GM21717 (cell line): ENCODE results near the gene GMDS.

Experiments
- ATAC-seq: cut with Tn5 transposase; IDR thresholded peaks from one replicate; pipeline ENCODE4 v1.9.1; 2021; ENCODE audit warnings: mild to moderate bottlenecking, moderate library complexity; ENCODE audit not compliant: unreplicated experiment

Gene GMDS

DNA sequence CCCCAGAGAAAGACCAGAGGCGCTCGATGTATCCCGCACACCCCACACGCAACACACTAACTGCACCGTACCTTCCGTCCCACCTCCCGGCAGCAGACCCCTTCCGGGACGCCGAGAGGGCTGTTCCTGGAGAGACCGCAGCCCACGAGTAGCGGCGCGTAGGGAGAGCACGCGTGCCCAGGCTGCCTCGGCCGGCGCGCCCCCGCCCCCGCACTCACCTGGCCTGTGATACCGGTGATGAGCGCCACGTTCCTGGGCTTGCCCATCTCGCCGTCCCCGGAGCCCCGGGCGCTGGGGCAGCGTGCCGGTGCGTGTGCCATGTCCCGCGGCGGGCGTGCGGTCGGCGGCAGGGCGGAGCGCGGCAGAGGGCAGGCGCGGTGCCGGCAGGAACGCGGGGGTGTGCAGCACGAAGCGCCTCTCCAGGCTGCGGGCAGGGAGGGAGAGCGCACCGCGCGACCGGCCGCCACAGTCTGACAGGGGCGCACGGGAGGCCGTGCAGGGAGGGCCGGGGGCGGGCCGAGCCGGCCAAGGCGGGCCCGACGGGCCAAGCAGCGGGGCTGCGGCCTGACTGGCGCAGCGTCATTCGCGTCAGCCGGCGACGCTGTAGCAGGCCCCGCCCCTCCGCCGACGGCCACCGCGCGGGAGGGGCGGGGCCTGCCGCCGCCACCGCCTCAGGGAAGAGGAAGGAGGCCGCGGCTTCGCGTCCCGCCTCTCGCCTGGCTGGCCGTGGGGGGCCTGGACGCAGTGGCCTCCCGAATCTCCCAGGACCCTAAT lies at the start of gene GMDS:
GMDS (minus strand) TSS at position 503 of the 774 bp plus-strand sequence.
- peak; percentile 85 for ATAC-seq

DNA sequence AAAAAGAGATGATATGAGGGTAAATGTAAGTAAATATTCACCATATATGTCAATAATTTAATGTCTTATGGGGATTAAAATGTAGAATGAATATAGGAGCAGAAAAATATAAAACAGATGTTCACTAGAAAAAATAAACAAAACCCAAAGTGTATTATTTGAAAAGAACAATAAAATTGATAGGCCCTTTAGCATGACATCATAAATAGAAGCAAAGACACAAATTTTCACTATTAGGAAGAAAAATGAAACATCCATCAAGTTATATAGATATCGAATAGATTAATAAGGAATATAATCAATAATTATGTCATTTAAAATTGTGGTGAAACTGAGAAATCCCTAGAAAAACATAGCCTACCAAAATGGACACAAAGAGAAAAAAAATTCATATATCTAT lies 40.1 kb upstream of the GMDS start:
- no peak for ATAC-seq

DNA sequence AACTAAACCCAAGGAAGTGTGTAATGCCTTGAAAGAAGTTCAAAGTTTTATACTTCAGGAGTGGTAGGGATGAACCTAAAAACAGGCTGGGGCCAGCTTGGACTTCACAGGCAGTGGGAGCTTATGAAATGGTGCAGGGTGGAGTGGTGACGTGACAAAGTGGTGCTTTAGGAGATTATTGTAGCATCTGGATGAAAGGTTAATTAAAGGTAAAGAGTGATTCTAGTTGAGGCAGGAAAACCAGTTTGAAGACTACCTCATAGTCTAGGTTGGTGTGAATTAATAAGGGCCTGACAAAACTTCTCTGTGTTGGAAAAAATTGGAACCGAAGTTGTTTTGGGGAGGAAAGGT lies 30.5 kb upstream of the GMDS start:
- no peak for ATAC-seq

DNA sequence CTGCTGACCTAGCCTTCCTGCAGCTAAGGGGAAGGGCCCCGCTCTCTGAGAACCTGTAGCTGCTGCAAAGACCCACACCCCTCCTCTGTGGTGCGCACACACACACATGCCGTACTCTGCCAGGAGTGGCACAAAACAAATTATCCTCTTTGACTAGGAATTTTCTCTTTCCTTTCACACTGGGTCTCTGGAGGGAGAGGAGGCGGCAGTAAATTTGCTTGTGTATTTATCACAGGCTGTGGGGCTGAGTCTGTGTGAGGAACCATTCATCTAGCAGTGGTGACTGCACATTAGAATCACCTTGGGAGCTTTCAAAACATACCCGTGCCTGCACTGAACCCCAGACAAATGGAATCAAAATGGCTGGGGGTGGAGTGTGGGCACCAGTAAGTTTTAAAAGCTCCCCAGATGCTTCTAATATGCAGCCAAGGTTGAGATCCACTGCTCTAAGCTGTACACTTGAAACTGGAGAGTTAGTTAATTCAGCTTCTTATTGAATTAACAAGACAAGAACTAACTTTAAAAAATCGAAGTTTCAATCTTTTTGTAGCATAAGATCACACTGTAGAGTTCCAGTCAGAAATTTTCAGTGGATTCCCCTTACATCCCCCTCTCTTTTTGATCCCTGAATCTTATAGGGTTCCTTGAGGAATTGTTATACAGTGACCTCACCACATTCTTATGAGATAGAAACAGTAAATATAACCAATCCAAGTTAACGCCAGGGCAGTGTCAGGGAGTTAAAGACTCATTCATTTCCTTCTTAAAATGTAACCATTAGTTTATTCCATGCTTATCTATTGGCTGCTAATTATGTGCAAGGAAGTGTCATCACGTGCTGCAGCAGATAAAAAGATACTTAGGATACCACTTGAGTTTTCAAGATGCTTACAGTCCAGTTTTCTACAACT lies 29.8 kb upstream of the GMDS start:
- ATAC-seq: no peak

DNA sequence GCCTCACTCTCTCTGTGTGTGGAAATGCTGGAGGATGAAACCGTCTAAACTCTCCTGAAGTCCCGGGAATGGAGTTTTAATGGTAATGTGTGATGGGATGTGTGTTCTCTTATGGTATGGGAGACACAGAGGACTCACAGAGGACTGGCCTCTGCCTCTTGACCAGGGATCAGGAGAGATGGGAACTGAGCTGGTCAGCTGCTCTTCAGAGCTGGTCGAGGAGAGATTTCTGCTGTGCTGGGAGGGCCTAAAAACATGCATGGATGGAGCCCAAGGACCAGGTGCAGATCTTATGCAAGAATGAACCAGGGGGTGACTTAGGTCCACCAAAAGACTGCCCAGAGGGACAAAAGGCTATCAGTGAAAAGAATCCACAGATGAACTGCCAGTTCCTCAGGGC lies 27.3 kb upstream of the GMDS start:
- no peak for ATAC-seq

DNA sequence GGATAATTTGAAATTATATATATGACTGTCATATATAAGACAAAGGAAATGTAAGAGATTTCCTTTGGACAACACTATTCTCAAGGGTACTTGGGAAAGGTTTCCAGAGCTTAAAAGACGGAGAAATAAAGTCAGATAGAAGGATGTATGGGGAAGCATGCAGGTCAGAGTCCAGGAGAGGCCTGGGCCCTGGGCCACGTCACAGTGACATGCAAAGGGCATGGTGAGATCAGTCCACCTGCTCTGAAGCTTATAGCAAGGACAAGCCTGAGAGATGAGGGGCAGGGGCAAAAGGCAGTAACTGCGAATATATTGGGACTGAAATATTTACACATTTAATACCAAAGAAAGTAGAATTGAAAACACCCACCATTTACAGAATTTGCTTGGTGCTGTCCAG lies 24.6 kb upstream of the GMDS start:
- no peak for ATAC-seq

DNA sequence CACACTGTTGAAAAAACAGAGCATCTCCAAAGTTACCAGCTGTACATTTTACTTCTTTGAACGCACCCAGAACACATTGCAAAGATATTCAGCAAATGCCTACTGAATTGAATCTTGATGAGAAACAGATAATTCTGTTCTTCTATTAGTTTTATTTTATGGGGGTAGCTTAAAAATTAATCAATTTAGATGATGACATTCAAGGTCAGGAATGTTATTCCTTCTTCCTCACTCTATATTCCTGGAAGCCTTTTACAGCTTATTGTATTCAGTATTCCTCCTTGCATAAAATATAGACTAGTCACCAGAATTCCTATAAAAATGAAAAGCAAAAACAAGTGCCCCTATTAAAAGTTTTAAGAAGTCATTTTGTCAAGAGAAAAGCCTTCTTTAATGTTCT lies 21.4 kb upstream of the GMDS start:
- ATAC-seq: no peak

DNA sequence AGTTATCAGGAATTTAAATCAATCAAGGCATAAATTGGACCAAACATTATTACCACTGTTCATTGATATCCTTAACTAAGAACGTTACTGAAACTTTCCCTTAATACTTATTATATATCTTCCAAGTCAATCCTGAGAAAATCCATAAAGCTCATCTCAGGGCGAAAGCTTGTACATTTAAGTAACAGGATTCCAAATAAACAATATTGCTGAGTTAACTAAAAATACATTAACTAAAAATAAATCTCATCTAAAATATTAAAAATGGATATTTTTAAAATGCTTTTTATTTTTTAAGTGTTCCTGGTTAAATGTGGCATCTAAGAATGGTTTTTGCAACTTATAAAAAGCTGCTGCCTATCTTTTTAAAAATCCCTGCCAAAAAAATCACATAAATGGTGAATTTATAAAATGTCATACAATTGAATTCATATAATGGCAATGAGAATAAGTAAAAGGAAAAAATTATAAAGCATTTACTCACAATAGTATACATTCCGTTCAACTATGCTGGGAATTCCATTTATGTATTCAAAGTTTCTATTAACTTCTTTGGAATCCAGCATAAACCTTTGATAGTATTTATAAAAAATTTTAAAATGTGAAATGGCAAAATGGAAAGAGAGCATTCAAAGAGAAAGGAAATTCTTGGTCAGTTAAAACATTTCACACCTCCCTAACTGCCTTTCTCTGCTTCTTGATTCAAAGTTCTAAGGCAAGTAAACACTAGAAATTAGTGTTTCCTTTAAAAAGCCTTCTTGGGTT lies 20.8 kb upstream of the GMDS start:
- no peak for ATAC-seq

DNA sequence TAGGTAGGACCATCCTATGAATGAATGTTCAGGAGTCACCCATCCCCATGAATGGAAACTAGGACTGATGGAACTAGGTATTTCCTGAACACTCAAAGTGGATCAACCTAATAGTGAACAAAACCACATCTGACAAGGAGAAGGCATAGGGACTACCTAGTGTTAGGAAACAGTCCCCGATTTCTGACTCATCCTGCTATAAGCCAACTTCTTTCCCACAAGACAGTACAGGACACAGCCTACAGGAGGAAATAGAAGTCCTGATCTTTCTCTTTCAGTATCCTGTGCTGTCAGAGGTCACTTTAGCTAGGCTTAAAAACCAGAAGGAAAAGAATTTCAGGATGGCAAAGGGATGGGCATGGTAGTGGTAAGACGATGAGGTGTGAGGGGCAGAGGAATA lies 19.5 kb upstream of the GMDS start:
- ATAC-seq: no peak

DNA sequence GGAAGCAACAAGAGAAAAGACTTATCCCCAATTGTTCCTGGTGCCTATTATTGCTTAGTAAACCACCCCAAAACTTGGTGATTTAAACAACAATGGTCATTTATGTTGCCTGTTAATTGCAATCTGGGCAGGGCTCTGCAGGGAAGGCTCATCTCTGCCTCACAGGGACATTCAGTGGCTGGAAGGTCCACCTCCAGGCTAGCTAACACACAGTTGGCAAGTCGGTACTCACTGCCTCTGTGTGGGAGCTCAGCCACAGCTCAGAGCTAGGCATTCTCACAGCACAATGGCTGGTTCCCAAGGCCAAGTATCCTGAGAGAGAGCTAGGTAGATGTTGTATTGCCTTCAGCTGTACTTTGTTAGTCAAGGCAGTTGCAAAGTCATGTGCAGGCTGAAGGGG lies 18.5 kb upstream of the GMDS start:
- ATAC-seq: no peak

DNA sequence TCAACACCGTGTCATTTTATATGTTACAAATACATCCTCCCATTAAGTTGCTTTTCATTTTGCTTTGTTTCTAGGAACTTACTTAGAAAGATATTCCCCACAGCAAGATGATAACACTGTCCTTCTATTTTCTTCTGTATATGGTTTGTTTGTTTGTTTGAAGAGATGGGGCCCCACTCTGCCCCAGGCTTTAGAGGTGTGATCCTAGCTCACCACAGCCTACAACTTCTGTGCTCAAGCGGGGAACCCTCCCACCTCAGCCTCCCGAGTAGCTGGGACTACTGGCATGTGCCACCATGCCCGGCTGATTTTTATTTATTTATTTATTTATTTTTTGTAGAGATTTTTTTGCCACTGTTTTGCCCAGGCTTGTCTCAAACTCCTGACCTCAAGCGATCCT lies 14.2 kb upstream of the GMDS start:
- no peak for ATAC-seq

DNA sequence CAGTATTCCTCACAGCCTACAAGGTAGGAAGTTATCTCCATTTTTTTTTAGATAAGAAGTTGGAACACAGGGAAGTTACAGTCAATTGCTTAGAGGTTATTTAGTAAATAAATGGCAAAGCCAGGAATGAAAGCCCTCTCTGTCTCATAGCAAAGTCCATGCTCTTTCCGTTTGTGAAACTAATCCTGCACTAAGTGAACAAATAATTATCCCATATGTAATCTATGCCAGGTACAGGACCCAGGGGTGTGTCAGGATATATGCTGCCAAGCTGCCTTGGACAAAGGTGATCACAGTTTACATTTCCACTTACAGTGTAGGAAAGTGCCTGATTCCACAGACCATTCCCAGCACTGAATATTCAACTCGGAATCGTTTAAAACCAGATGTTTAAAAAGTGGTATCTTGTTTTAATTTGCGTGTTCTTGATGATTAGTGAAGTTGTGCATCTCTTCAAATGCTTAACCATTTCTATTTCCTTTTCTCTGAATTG lies 13.6 kb upstream of the GMDS start:
- no peak for ATAC-seq

DNA sequence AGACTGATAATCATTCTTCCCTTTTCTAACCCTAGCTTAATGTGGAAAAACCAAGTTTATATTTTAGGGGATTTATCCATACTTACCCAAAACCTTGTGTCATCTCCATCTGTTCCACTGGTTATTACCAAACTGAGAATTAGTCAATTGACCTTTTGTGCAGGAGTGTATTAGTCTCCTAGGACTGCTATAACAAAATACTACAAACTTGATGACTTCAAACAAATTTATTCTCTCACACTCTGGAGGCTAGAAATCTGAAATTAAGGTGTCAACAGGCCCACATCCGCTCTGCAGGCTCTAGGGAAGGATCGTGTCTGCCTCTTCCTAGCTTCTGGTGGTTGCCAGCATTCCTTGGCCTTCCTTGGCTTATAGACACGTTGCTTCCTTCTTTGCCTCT lies 12.7 kb upstream of the GMDS start:
- no peak for ATAC-seq

DNA sequence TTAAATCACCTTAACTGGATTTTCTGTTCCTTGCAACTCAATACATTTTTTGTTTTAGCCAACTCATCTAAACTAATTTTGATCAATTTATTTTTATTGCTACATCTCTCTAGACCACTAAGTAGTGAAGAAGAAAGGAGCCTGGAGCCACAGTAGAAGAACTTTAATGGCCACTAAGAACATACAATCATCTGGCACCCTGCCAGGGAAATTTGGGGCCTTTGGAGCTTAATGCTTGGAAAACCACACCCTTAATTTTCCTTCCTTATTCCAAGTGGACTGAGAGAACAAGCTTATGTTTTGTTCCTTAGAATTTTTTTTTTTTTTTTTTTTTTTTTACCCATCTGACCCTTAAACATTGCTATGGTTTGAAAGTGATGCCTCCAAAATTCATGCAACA lies 12.0 kb upstream of the GMDS start:
- no peak for ATAC-seq

DNA sequence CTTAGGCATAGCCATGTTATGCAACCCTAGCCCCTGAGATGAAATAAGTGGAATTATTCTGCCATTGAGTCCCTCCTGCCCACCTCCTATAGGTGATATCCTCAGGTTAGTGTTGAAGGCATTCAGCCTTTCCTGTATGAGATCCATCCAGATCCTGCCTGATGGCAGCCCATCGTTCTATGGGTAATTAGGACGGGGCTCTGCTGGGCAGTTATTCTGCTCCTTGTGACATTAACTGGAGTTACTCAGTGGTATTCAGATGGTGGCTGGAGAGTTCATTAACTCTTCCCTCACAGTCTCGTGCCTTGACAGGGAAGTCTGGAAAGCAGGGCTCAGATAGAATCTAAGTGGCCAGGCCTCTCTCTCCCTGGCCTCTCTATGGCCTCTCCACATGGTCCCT lies 9.3 kb upstream of the GMDS start:
- ATAC-seq: no peak

DNA sequence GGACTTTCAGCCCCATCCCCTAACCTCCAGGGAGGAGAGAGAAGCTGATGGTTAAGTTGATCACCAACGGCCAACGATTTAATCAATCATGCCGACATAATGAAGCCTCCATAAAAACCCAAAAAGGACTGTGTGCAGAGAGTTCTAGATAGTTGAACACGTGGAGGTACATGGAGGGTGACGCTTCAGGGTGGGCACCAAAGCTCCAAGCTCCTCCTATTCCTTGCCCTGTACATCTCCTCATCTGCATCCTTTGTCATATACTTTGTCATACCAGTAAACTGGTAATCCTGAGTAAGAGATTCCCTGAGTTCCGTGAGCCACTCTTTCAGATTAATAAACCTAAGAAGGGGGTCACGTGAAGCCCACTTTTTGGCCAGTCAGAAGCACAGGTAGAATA lies 3.7 kb upstream of the GMDS start:
- no peak for ATAC-seq

DNA sequence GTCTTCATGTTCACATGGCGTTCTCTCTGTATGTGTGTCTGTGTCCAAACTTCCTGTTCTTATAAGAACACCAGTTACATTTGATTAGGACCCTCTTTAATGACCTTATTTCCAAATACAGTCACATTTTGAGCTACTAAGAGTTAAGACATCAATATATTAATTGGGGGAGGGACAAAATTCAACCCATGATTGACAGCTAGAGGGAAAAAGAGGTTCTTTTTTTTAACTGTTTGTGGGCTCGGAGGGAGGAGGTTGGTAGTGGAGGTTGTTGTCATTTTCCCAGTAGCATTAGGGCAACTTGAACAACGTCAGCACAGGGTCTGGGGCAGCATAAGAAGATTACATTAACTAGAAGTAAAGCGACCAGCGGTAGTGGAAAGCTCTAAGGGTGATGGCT lies 2.3 kb upstream of the GMDS start:
- ATAC-seq: no peak

DNA sequence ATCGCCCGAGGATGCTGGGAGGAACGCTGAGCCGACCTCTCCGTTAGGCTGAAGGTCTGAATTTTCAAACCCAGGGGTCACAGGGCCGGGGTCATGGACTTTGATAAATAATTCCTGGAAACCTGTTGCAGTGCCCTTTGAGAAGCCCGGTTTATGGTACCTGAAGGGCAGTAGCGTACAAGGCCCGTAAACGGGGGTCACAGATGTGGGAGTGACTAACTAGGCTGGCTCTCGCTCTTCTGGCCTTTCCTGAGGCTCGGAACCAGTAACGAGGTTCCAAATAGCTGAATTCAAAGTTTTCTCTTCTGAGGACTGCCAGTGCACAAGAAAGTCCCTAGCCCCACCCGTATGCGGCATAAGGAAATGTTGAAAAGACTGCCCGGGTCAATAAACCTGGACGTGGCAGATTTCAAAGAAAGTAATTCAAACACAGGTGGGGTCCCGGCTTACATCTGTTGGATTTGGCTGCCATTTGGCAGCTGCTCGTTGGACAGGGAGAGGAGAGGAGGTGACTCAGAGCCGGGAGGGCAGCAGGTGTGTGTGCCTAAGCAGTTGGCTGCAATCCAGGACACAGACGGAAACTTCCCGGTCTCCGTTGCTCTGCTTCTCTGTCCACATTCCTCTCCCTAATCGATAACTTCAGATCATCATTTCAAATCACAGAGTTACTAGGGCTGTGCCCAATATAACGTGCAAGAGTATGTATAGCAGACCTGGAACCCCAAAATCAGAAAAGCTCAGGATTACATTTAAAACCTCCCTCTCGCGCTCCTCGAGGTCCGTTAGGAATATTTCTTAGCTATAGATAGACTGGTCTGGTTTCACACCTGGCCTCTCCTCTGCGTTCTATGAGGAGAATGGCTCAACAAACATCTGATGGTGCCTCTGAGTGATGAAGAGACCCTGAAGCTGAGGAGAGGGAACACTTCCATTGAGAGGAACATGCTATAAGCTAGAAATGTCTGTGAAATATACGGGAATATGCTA lies 765 bp upstream of the GMDS start:
- peak; percentile 30 for ATAC-seq

DNA sequence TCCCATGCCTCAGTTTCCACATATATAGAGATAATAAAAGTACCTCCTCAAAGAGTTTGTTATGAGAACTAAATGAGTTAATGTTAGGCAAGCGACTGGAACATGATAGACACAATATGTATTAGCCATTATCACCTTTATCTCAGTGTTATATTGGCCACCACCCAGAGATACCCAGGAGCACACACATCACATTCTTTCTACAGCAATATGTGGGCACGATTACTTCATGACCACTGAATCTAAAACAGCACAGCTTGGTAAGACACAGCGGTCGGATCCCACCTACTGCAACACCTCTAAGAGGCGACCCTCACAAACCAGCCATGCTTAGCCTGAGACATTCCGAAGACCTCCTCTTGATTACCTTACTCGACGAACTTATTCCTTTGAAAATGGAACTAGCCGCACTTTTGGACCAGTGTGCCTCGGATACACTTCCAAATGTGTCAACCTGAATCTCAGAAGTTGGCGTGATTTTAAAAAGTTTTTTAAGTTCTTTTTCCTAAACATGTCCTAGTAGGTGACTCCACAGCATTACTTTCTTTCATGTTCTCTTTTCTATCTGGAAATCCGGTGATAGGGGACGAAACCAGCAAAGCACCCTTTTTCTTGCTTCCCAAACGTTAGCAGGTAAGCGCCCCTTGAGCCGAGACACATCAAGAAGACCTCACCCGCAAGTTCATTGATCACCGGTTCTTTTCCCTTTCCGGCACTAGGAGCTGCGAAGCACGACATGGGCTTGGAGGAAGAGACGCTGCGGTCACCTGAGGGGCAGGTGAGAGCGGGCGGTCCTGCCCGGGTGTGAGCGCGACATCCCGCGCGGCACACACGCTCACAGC lies 923 bp downstream of the GMDS start:
- peak; percentile 18 for ATAC-seq
